Activated T-cell treated with anti-CD3 and anti-CD28 coated beads, Interleukin-2, amount 50 U/mL, for 72 hours (primary cell): ENCODE data around the gene NCLN. TPM values are rescaled to one million over a fixed set of nuclear protein-coding genes. Genes with fewer than 3 reads are reported as not detected.

Source experiments
- ATAC-seq, 2 donors: fragments of 150-1000 bp; cut with Tn5 transposase; replicated peaks in 1 of 2; 2 replicates each; pipeline ENCODE4 v1.10.0; 2021; ENCODE audit warnings: moderate library complexity in 2 of 2, mild to moderate bottlenecking in 1 of 2
- DNase-seq, 2 donors: peaks; one replicate each; pipeline ENCODE4 v3.0.0; 2021 to 2022; ENCODE audit warnings: mixed read lengths in 1 of 2
- H3K27ac Mint-ChIP-seq: one replicate; pipeline ENCODE4 v1.8.0; 2022; ENCODE audit warnings: mild to moderate bottlenecking, moderate library complexity, mixed read lengths
- H3K27me3 Mint-ChIP-seq: one replicate; pipeline ENCODE4 v1.8.0; 2022; ENCODE audit warnings: low read depth, mixed read lengths
- H3K36me3 Mint-ChIP-seq, 2 donors: one replicate each; pipeline ENCODE4 v1.8.0; 2022; ENCODE audit warnings: mixed read lengths in 2 of 2, mild to moderate bottlenecking in 1 of 2; ENCODE audit not compliant: insufficient read depth in 2 of 2
- H3K4me1 Mint-ChIP-seq: one replicate; pipeline ENCODE4 v1.8.0; 2022; ENCODE audit warnings: low read depth, mixed read lengths
- H3K4me3 Mint-ChIP-seq, 2 donors: one replicate each; pipeline ENCODE4 v1.8.0; 2022; ENCODE audit warnings: mild to moderate bottlenecking in 2 of 2, mixed read lengths in 2 of 2, moderate library complexity in 2 of 2
- H3K9me3 Mint-ChIP-seq, 2 donors: one replicate each; pipeline ENCODE4 v1.8.0; 2022; ENCODE audit warnings: mixed read lengths in 2 of 2
- total RNA-seq, 2 donors: library from RNA; stranded (reverse); gene quantifications; one replicate each; pipeline ENCODE4 v1.2.3, GENCODE V29; 2022

NCLN gene
- total RNA-seq, 2 donors from 2014 or later, result 35.0 to 38.7 TPM

- ATAC-seq (no peak), DNase-seq (no peak)
- Mint-ChIP-seq H3K9me3 (no peaks in the 10 kb centered on the region), H3K4me1 (no peaks in the 10 kb centered on the region), H3K4me3 (no peak overlapping the region), H3K27me3 (peaks cover 6% of the 10 kb centered on the region), H3K36me3 (no peaks in the 10 kb centered on the region), H3K27ac (no peak overlapping the region)
These were observed 53.6 kb downstream of the NCLN start for GRCh38 chr19:3239367-3239766.

GRCh38 chr19:3243819-3244700 lies 58.3 kb downstream of the NCLN start:
- peak; percentile 45 to 57 for DNase-seq
- Mint-ChIP-seq H3K36me3 (no peaks in the 10 kb centered on the region), H3K9me3 (no peaks in the 10 kb centered on the region), H3K27me3 (peaks cover 9% of the 10 kb centered on the region), H3K4me1 (no peaks in the 10 kb centered on the region), H3K27ac (no peak overlapping the region), H3K4me3 (no peak overlapping the region)
- ATAC-seq, result no peak

GRCh38 chr19:3245050-3245449 lies 59.3 kb downstream of the NCLN start:
- no peak for DNase-seq
- H3K27me3 Mint-ChIP-seq, result peaks cover 18% of the 10 kb centered on the region
- no peak overlapping the region for H3K4me3 Mint-ChIP-seq
- H3K36me3 Mint-ChIP-seq, result no peaks in the 10 kb centered on the region
- H3K9me3 Mint-ChIP-seq, result no peaks in the 10 kb centered on the region
- ATAC-seq, result no peak
- H3K4me1 Mint-ChIP-seq, result no peaks in the 10 kb centered on the region
- no peak overlapping the region for H3K27ac Mint-ChIP-seq

GRCh38 chr19:3248728-3249326 lies 63.1 kb downstream of the NCLN start:
- no peak for DNase-seq
- Mint-ChIP-seq H3K27ac (no peak overlapping the region), H3K27me3 (peaks cover 28% of the 10 kb centered on the region), H3K9me3 (peaks cover 0 to 2% of the 10 kb centered on the region in 2 donors), H3K4me3 (no peak overlapping the region), H3K36me3 (peaks cover 1 to 2% of the 10 kb centered on the region in 2 donors), H3K4me1 (no peaks in the 10 kb centered on the region)
- no peak for ATAC-seq

- Mint-ChIP-seq H3K9me3 (peaks cover 2 to 6% of the 10 kb centered on the region in 2 donors), H3K4me3 (no peak overlapping the region), H3K36me3 (peaks cover 1 to 2% of the 10 kb centered on the region in 2 donors), H3K27me3 (peaks cover 30% of the 10 kb centered on the region), H3K27ac (no peak overlapping the region), H3K4me1 (no peaks in the 10 kb centered on the region)
- DNase-seq (no peak), ATAC-seq (no peak)
These were observed 63.7 kb downstream of the NCLN start for GRCh38 chr19:3249408-3249807.

GRCh38 chr19:3250675-3251074 lies 64.9 kb downstream of the NCLN start:
- Mint-ChIP-seq H3K27me3 (peaks cover 36% of the 10 kb centered on the region), H3K9me3 (peaks cover 6 to 10% of the 10 kb centered on the region in 2 donors), H3K4me3 (no peak overlapping the region), H3K27ac (no peak overlapping the region), H3K36me3 (peaks cover 1 to 2% of the 10 kb centered on the region in 2 donors), H3K4me1 (no peaks in the 10 kb centered on the region)
- DNase-seq (peak; percentile 43 to 49), ATAC-seq (peak in 1 of 2 donors; percentile 45)

- Mint-ChIP-seq H3K27ac (no peak overlapping the region), H3K4me1 (no peaks in the 10 kb centered on the region), H3K27me3 (peaks cover 36% of the 10 kb centered on the region), H3K9me3 (peaks cover 6 to 10% of the 10 kb centered on the region in 2 donors), H3K4me3 (no peak overlapping the region), H3K36me3 (peaks cover 1 to 2% of the 10 kb centered on the region in 2 donors)
- ATAC-seq (no peak), DNase-seq (no peak)
These were observed 65.5 kb downstream of the NCLN start for GRCh38 chr19:3251229-3251628.

GRCh38 chr19:3252650-3253049 lies 66.9 kb downstream of the NCLN start:
- no peak for DNase-seq
- peaks cover 36% of the 10 kb centered on the region for H3K27me3 Mint-ChIP-seq

GRCh38 chr19:3253270-3253669 lies 67.5 kb downstream of the NCLN start:
- DNase-seq (no peak), ATAC-seq (no peak)
- Mint-ChIP-seq H3K27me3 (peaks cover 35% of the 10 kb centered on the region), H3K9me3 (peaks cover 6 to 10% of the 10 kb centered on the region in 2 donors), H3K27ac (no peak overlapping the region), H3K4me1 (no peaks in the 10 kb centered on the region), H3K4me3 (no peak overlapping the region), H3K36me3 (peaks cover 1 to 2% of the 10 kb centered on the region in 2 donors)

More at GRCh38 chr19:3252650-3253049, 66.9 kb downstream of the NCLN start:
- Mint-ChIP-seq H3K27ac (no peak overlapping the region), H3K9me3 (peaks cover 6 to 10% of the 10 kb centered on the region in 2 donors), H3K36me3 (peaks cover 1 to 2% of the 10 kb centered on the region in 2 donors), H3K4me3 (no peak overlapping the region), H3K4me1 (no peaks in the 10 kb centered on the region)
- no peak for ATAC-seq

- H3K4me1 Mint-ChIP-seq, result no peaks in the 10 kb centered on the region
- H3K27ac Mint-ChIP-seq, result no peak overlapping the region
- peaks cover 6 to 10% of the 10 kb centered on the region in 2 donors for H3K9me3 Mint-ChIP-seq
- ATAC-seq (no peak), DNase-seq (no peak)
- H3K4me3 Mint-ChIP-seq, result no peak overlapping the region
- peaks cover 22% of the 10 kb centered on the region for H3K27me3 Mint-ChIP-seq
- peaks cover 1 to 2% of the 10 kb centered on the region in 2 donors for H3K36me3 Mint-ChIP-seq
These were observed 68.8 kb downstream of the NCLN start for GRCh38 chr19:3254520-3254919.

- H3K36me3 Mint-ChIP-seq, result peaks cover 1 to 2% of the 10 kb centered on the region in 2 donors
- ATAC-seq (no peak), DNase-seq (no peak)
- H3K27me3 Mint-ChIP-seq, result peaks cover 8% of the 10 kb centered on the region
- H3K4me1 Mint-ChIP-seq, result no peaks in the 10 kb centered on the region
- H3K4me3 Mint-ChIP-seq, result no peak overlapping the region
- no peak overlapping the region for H3K27ac Mint-ChIP-seq
- H3K9me3 Mint-ChIP-seq, result peaks cover 6 to 8% of the 10 kb centered on the region in 2 donors
These were observed 71.3 kb downstream of the NCLN start for GRCh38 chr19:3257071-3257470.
